Measurements from ENCODE around the gene SHOC1.
A peak's percentile ranks its signal among the peaks of the same experiment; 100 is the strongest.

SHOC1 gene

GRCh38 chr9:111783857-111784256 lies 10.9 kb downstream of the SHOC1 start:
- H3K36me3 ChIP-seq (ENCODE audit: control insufficient read depth, insufficient read depth, low read length) = no peaks in the 10 kb centered on the region
- WGBS (ENCODE audit: insufficient coverage, insufficient read length) = no CpG with 5 or more reads among the region's 2 CpGs

DNA sequence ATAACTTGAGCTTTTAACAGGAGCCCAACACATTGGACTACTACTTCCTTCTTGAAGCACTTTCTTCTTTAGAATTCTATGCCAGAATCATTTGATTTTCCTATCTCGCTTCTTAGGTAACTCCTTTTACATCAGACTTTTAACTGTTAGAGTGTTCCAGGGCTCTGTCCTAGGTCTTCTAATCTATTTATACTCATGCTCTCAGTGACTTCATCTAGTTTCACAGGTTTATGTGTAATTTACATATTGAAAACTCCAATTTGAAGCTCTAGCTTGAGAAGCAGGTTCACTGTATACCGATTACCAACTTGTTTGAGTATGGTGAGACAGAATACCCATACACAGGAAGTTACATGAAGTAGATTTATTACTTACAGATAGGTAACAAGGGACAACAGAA lies 11.3 kb downstream of the SHOC1 start:
- WGBS (ENCODE audit: insufficient coverage, insufficient read length) = no CpG with 5 or more reads among the region's 2 CpGs
- no peaks in the 10 kb centered on the region for H3K27me3 ChIP-seq (ENCODE audit: control insufficient read depth, insufficient read depth, low read length)
- no peaks in the 10 kb centered on the region for H3K9me3 ChIP-seq (ENCODE audit: control insufficient read depth, insufficient read depth, low read length)
- H3K4me1 ChIP-seq (ENCODE audit: control insufficient read depth, insufficient read depth, low read length) = no peaks in the 10 kb centered on the region
- H3K27ac ChIP-seq (ENCODE audit: low read length) = no peak overlapping the region
- H3K4me3 ChIP-seq (ENCODE audit: low read length) = no peak overlapping the region
- H3K36me3 ChIP-seq (ENCODE audit: control insufficient read depth, insufficient read depth, low read length) = no peaks in the 10 kb centered on the region
- DNase-seq (ENCODE audit: low read depth, low spot score) = no peak

More at GRCh38 chr9:111783857-111784256, 10.9 kb downstream of the SHOC1 start:
- Histone ChIP-seq H3K27me3 (ENCODE audit: control insufficient read depth, insufficient read depth, low read length) (no peaks in the 10 kb centered on the region), H3K9me3 (ENCODE audit: control insufficient read depth, insufficient read depth, low read length) (no peaks in the 10 kb centered on the region), H3K4me1 (ENCODE audit: control insufficient read depth, insufficient read depth, low read length) (no peaks in the 10 kb centered on the region), H3K4me3 (ENCODE audit: low read length) (no peak overlapping the region; the same call in 1 of the 2 replicates), H3K27ac (ENCODE audit: low read length) (no peak overlapping the region)
- DNase-seq (ENCODE audit: low read depth, low spot score) = no peak

- no peak for DNase-seq (ENCODE audit: low read depth, low spot score)
- no peaks in the 10 kb centered on the region for H3K4me1 ChIP-seq (ENCODE audit: control insufficient read depth, insufficient read depth, low read length)
- H3K27ac ChIP-seq (ENCODE audit: low read length) = no peak overlapping the region
- no peaks in the 10 kb centered on the region for H3K9me3 ChIP-seq (ENCODE audit: control insufficient read depth, insufficient read depth, low read length)
- no peaks in the 10 kb centered on the region for H3K27me3 ChIP-seq (ENCODE audit: control insufficient read depth, insufficient read depth, low read length)
- no peak overlapping the region for H3K4me3 ChIP-seq (ENCODE audit: low read length)
- no peaks in the 10 kb centered on the region for H3K36me3 ChIP-seq (ENCODE audit: control insufficient read depth, insufficient read depth, low read length)
Measured at GRCh38 chr9:111766066-111766465, 28.7 kb downstream of the SHOC1 start.

- Histone ChIP-seq H3K27ac (ENCODE audit: low read length) (no peak overlapping the region), H3K27me3 (ENCODE audit: control insufficient read depth, insufficient read depth, low read length) (no peaks in the 10 kb centered on the region), H3K4me1 (ENCODE audit: control insufficient read depth, insufficient read depth, low read length) (no peaks in the 10 kb centered on the region), H3K4me3 (ENCODE audit: low read length) (no peak overlapping the region), H3K36me3 (ENCODE audit: control insufficient read depth, insufficient read depth, low read length) (no peaks in the 10 kb centered on the region), H3K9me3 (ENCODE audit: control insufficient read depth, insufficient read depth, low read length) (no peaks in the 10 kb centered on the region)
- DNase-seq (ENCODE audit: low read depth, low spot score) = no peak
- WGBS (ENCODE audit: insufficient coverage, insufficient read length) = no CpG with 5 or more reads among the region's 2 CpGs
Measured at GRCh38 chr9:111762556-111762955, 32.2 kb downstream of the SHOC1 start.

DNA sequence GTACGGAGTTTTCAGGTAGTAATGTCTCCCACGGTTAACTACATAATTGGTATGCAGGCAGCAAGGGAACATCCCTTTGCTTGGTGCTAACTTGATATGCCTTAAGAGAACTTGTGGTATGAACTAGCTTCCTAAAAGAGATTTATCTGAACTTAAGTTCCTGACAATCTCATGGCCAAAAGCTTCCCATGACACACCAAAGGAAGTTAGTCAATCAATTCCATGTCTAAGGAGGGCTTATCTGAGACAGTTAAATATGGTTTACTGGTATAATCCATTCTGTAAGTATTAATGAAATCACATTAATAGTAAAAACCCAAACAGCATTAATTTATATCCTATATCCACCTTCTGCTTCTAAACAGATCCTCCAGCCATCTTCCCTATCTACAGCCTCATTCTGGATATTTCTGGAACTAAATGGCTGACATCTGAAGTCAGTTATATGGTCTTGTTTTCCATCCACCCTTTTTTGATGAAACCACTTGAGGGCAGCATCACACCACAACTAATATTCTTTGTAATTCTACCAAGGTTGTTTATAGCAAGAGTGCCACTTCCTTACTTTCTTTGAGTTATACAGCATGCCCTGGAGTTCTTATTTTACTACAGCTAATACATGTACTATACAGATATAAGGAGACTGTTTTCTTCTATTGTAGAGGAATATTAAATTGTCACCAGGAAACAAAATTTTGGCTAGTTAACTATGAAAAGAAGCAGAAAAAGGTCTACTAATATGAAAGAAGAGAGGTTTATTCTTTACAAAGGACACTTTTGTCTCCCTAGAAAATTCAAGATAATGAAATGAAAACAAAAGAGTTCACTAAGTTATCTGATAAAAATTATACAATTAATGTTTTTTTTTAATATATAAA lies 34.7 kb downstream of the SHOC1 start:
- no CpG with 5 or more reads among the region's 2 CpGs for WGBS (ENCODE audit: insufficient coverage, insufficient read length)
- peak; percentile 47 for DNase-seq (ENCODE audit: low read depth, low spot score)
- H3K4me3 ChIP-seq (ENCODE audit: low read length) = no peak overlapping the region
- H3K27ac ChIP-seq (ENCODE audit: low read length) = no peak overlapping the region
- H3K4me1 ChIP-seq (ENCODE audit: control insufficient read depth, insufficient read depth, low read length) = no peaks in the 10 kb centered on the region
- H3K36me3 ChIP-seq (ENCODE audit: control insufficient read depth, insufficient read depth, low read length) = no peaks in the 10 kb centered on the region
- H3K27me3 ChIP-seq (ENCODE audit: control insufficient read depth, insufficient read depth, low read length) = no peaks in the 10 kb centered on the region
- no peaks in the 10 kb centered on the region for H3K9me3 ChIP-seq (ENCODE audit: control insufficient read depth, insufficient read depth, low read length)

DNA sequence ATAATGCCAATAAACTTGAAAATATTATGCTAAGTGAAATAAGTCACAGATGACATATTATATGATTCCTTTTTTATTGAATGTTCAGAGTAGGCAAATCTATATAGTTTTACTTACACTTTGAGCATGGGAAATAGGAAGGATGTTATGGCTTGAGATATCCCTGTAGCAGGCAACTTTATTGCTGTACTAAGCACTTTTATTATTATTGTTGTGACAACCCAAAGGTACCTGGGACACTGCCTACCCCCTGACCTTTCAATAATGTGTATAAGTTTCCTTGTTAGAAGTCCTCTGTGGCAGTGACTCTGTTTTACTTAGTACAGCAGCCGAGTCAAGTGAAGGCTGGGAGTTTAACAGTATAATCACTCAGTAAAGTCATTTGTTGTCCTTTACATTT lies 39.9 kb downstream of the SHOC1 start:
- H3K9me3 ChIP-seq (ENCODE audit: control insufficient read depth, insufficient read depth, low read length) = no peaks in the 10 kb centered on the region
- H3K4me3 ChIP-seq (ENCODE audit: low read length) = no peak overlapping the region
- DNase-seq (ENCODE audit: low read depth, low spot score) = no peak
- no peaks in the 10 kb centered on the region for H3K36me3 ChIP-seq (ENCODE audit: control insufficient read depth, insufficient read depth, low read length)
- no peaks in the 10 kb centered on the region for H3K27me3 ChIP-seq (ENCODE audit: control insufficient read depth, insufficient read depth, low read length)
- WGBS (ENCODE audit: insufficient coverage, insufficient read length) = no CpG with 5 or more reads among the region's 1 CpG
- H3K27ac ChIP-seq (ENCODE audit: low read length) = no peak overlapping the region
- H3K4me1 ChIP-seq (ENCODE audit: control insufficient read depth, insufficient read depth, low read length) = no peaks in the 10 kb centered on the region

DNA sequence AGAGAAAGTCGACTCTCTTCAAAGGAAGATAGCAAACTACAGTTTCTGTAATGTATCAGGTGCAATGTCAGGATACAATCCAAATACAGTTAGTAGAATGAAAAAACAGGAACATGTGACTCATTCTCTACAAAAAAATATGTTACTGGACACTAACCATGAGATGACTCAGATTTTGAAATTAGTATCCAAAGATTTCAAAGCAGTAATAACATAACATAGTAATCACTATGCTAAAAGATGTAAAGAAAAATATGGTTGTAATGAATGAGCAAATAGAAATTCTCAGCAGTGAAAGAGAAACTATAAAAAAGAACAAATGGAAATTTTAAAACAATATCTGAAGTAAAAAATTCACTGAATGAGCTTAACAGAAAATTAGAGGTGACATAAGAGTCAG lies 42.3 kb downstream of the SHOC1 start:
- H3K27me3 ChIP-seq (ENCODE audit: control insufficient read depth, insufficient read depth, low read length) = no peaks in the 10 kb centered on the region
- H3K27ac ChIP-seq (ENCODE audit: low read length) = no peak overlapping the region
- no peaks in the 10 kb centered on the region for H3K4me1 ChIP-seq (ENCODE audit: control insufficient read depth, insufficient read depth, low read length)
- WGBS (ENCODE audit: insufficient coverage, insufficient read length) = no CpG with 5 or more reads among the region's 1 CpG
- no peak overlapping the region for H3K4me3 ChIP-seq (ENCODE audit: low read length)
- H3K9me3 ChIP-seq (ENCODE audit: control insufficient read depth, insufficient read depth, low read length) = no peaks in the 10 kb centered on the region
- H3K36me3 ChIP-seq (ENCODE audit: control insufficient read depth, insufficient read depth, low read length) = no peaks in the 10 kb centered on the region
- no peak for DNase-seq (ENCODE audit: low read depth, low spot score)

Data from iPS DF 6.9 (cell line).